CD4-positive, alpha-beta T cell treated with Interleukin-12 subunit alpha and Interleukin-12 subunit beta, for 1 hour (primary cell): ENCODE data around the gene TRERF1.
"Not testable (repeated sequence)": the region's sequence is repeated elsewhere in the genome, so short reads cannot be mapped to it uniquely, and the experiment has no call there.

ENCODE experiments used
- DNase-seq: peaks from one replicate; pipeline ENCODE4 v3.0.0-alpha.2; 2020

The TRERF1 gene

GRCh38 chr6:42450477-42451332, 1.0 kb downstream of the TRERF1 start:
- DNase-seq = no peak

GRCh38 chr6:42449917-42450476, 1.7 kb downstream of the TRERF1 start:
- no peak for DNase-seq

GRCh38 chr6:42448927-42449659, 2.6 kb downstream of the TRERF1 start:
- DNase-seq = peak; percentile 26

- no peak for DNase-seq
Observed at GRCh38 chr6:42448391-42448790, 3.3 kb downstream of the TRERF1 start.

GRCh38 chr6:42446996-42447395, 4.7 kb downstream of the TRERF1 start:
- DNase-seq = no peak

GRCh38 chr6:42446370-42446769, 5.4 kb downstream of the TRERF1 start:
- no peak for DNase-seq

- DNase-seq = not testable (repeated sequence)
Observed at GRCh38 chr6:42445955-42446354, 5.8 kb downstream of the TRERF1 start.

GRCh38 chr6:42443312-42444060, 8.2 kb downstream of the TRERF1 start:
- DNase-seq = no peak

- no peak for DNase-seq
Observed at GRCh38 chr6:42441697-42442081, 10.0 kb downstream of the TRERF1 start.

- no peak for DNase-seq
Observed at GRCh38 chr6:42440778-42441696, 10.7 kb downstream of the TRERF1 start.

- no peak for DNase-seq
Observed at GRCh38 chr6:42440027-42440426, 11.7 kb downstream of the TRERF1 start.

- no peak for DNase-seq
Observed at GRCh38 chr6:42436825-42437224, 14.9 kb downstream of the TRERF1 start.

- DNase-seq = no peak
Observed at GRCh38 chr6:42434237-42434636, 17.5 kb downstream of the TRERF1 start.

GRCh38 chr6:42433409-42433808, 18.3 kb downstream of the TRERF1 start:
- DNase-seq = no peak

- DNase-seq = no peak
Observed at GRCh38 chr6:42431877-42432276, 19.8 kb downstream of the TRERF1 start.

GRCh38 chr6:42431356-42431755, 20.4 kb downstream of the TRERF1 start:
- DNase-seq = no peak

GRCh38 chr6:42429836-42430235, 21.9 kb downstream of the TRERF1 start:
- no peak for DNase-seq

GRCh38 chr6:42429042-42429585, 22.6 kb downstream of the TRERF1 start:
- DNase-seq = no peak

GRCh38 chr6:42428326-42429041, 23.2 kb downstream of the TRERF1 start:
- peak; percentile 71 for DNase-seq

- DNase-seq = no peak
Observed at GRCh38 chr6:42427871-42428270, 23.9 kb downstream of the TRERF1 start.

- DNase-seq = no peak
Observed at GRCh38 chr6:42426191-42426590, 25.5 kb downstream of the TRERF1 start.
